Fibroblast of mammary gland (primary cell): ENCODE measurements around the gene ORC3.

Source experiments
- DNase-seq: peaks from one replicate; pipeline ENCODE4 v3.0.0-alpha.2; 2010; ENCODE audit warnings: low read depth
- H3K4me3 ChIP-seq: 2 replicates; pipeline ENCODE4 v1.5.1; 2011; ENCODE audit warnings: low read depth, mild to moderate bottlenecking, low read length, moderate library complexity; ENCODE audit not compliant: control insufficient read depth
- TF ChIP-seq, protein P1 (sequence below): conservative IDR thresholded peaks from 2 replicates; pipeline ENCODE4 v1.5.1; 2011; ENCODE audit warnings: low read depth, low read length, inconsistent platforms; ENCODE audit not compliant: control insufficient read depth, insufficient read depth

Gene ORC3

DNA sequence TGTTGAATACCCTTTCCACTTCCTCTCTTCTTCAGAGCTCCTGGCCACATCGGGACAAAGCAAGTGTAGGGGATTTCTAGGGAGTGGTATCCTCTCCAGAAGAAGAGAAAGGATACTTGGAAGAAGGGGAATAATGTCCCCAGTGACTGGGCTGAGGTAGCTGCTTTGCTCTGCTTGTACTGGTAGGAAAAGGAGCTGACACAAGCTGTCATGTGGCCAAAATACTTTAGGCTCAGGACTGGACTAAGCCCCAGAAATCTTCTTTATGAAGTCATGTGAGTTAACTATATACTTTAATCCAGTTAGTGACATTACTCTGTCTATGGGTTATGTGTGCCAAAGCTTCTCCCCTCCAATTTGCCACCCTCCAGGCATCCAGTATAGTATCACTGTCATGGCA lies 71.6 kb downstream of the ORC3 start:
- TF ChIP-seq, protein P1, sequence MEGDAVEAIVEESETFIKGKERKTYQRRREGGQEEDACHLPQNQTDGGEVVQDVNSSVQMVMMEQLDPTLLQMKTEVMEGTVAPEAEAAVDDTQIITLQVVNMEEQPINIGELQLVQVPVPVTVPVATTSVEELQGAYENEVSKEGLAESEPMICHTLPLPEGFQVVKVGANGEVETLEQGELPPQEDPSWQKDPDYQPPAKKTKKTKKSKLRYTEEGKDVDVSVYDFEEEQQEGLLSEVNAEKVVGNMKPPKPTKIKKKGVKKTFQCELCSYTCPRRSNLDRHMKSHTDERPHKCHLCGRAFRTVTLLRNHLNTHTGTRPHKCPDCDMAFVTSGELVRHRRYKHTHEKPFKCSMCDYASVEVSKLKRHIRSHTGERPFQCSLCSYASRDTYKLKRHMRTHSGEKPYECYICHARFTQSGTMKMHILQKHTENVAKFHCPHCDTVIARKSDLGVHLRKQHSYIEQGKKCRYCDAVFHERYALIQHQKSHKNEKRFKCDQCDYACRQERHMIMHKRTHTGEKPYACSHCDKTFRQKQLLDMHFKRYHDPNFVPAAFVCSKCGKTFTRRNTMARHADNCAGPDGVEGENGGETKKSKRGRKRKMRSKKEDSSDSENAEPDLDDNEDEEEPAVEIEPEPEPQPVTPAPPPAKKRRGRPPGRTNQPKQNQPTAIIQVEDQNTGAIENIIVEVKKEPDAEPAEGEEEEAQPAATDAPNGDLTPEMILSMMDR: no peak
- DNase-seq: peak; percentile 20
- no peak overlapping the region for H3K4me3 ChIP-seq

DNA sequence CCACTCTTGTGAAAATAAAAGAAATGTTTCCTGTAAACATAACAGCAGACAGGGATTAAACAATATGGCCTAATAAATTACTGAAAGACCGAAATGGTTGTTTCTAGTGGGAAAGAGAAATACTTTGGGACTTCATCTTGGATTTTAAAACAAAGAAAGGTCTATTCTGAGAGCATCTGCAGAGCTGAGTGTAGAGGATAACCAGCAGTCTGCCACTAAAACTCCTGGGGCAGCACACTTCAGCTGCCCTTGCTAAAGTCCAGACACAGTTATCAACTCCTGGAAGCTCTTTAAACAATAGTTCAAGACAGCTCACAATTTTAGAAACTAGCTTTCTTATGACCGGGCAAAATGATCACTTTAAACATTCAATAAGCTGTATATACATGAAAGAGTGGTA lies 73.5 kb downstream of the ORC3 start:
- TF ChIP-seq, protein P1: no peak
- DNase-seq: no peak
- no peak overlapping the region for H3K4me3 ChIP-seq

DNA sequence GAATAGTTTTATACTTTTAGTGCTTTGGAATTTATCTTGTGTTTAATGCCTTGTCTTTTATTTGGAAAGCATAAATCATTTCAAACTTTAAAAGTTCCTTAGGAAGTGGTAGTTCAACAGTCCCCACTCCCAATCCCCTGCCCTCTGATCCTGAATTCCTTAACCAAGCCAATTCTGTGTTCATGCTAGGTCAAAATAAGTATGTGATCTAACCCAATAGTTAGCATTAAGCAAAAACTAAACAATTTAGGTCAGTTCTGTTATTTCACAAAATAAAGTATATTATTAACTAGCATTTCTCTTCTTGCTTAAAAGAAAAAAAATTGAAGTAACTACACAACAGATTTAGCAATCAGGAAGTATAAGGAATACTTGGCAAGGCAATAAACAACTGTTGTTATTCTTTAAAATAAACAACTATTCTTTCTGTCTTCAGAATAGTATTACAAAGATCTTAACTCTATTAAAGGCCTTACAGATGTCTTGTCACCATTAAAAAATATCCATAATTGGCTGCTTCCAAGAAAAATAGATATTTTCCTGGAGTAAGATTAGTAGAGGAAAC lies 75.1 kb downstream of the ORC3 start:
- no peak for DNase-seq
- TF ChIP-seq, protein P1: no peak
- no peak overlapping the region for H3K4me3 ChIP-seq

DNA sequence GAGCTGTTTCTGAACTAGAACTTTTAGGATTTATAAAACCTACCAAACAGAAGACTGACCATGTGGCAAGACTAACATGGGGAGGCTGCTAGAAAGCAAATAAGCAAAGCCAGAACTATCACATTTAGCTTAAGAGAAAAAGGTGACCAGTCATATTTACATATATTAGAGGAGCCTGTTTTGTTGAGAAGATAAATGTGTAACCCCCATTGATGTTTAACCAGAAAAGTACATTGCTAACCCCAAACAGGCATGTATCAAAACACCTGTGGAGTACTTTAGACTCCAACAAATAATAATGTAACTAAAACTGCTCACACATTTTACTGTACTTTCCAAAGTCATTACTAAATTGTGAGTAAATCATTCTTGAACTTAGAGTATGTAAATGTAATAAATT lies 77.1 kb downstream of the ORC3 start:
- TF ChIP-seq, protein P1: no peak
- H3K4me3 ChIP-seq: no peak overlapping the region
- DNase-seq: no peak

- TF ChIP-seq, protein P1: no peak
- no peak for DNase-seq
- no peak overlapping the region for H3K4me3 ChIP-seq
Measured at GRCh38 chr6:87668013-87668412, 78.1 kb downstream of the ORC3 start.

DNA sequence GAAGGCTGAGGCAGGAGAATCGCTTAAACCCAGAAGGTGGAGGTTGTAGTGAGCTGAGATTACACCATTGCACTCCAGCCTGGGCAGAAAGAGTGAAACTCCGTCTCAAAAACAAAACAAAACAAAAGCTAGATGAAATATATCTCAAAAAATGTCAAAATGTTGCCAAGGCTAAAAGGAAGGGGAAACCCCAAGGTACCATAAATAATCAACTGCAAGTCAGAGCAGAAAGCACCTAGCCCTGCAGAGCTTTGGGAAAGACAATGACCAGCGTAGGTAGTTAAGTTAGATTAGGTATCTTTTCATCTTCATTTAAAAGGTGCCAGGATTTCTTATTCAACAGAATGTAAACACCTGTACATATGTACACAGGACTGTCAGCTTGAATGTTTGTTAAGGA lies 79.1 kb downstream of the ORC3 start:
- no peak for DNase-seq
- TF ChIP-seq, protein P1: no peak

DNA sequence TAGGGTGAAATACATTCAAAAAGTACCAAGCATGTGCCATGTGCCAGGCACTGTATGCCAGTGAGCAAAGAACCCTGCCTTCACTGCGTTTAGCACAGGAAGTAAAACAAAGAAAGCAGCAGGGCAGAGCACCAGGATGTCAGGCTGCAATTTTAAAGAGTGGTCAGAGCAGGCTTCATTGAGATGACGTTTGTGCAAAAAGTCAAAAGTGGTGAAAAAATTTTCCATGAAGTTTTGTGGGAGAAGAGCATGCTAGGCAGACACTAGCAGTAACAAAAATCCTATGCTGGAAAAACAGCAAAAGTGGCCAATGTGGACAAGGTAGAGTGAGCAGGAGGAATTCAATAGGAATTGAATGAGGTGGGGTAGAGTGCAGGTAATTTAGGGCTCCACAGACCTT lies 80.8 kb downstream of the ORC3 start:
- H3K4me3 ChIP-seq: no peak overlapping the region
- DNase-seq: no peak
- TF ChIP-seq, protein P1: no peak

More for the DNA sequence above, 79.1 kb downstream of the ORC3 start:
- no peak overlapping the region for H3K4me3 ChIP-seq
